ENCODE results near the gene FAM120C.
A peak's percentile ranks its signal among the peaks of the same experiment; 100 is the strongest.

Gene FAM120C

GRCh38 chrX:54064564-54064963 is 118.5 kb downstream of the FAM120C start:
- Histone ChIP-seq H3K9ac (no peak overlapping the region), H3K4me3 (no peak overlapping the region), H3K4me1 (peaks cover 0 to 10% (median 0%) of the 10 kb centered on the region in 10 experiments; a peak in 4 of 20 replicates), H3K27me3 (peaks cover 35 to 63% (median 45%) of the 10 kb centered on the region in 11 experiments), H3K36me3 (no peaks in the 10 kb centered on the region), H3K27ac (no peak overlapping the region), H3K9me3 (replicated peaks in 1 of 11) (no peaks in the 10 kb centered on the region; a peak in 2 of 22 replicates), H3K4me2 (no peak overlapping the region), H4K20me1 (no peaks in the 10 kb centered on the region; a peak in 1 of 22 replicates)
- TF ChIP-seq Cebpa-rat (IDR thresholded peaks at IDR 0.05) = no peak

DNA sequence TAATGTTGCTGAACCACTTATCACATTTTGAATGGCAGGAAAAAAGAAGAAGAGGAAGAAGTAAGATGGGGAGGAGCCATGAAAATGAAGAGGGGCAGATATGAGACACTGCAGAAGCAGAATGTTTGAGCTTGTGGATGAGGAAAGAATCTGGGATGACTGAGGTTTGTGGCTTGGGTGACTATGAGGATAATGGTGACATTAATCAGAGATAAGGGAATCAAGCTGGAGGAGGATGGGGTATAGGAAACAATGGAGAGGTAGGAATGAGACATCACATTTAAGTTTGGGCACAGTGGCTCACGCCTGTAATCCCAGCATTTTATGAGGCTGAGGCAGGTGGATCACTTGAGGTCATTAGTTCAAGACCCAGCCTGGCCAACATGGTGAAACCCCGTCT is 119.7 kb downstream of the FAM120C start:
- Histone ChIP-seq H3K4me2 (no peak overlapping the region), H3K36me3 (no peaks in the 10 kb centered on the region), H4K20me1 (no peaks in the 10 kb centered on the region), H3K27ac (no peak overlapping the region), H3K4me3 (no peak overlapping the region), H3K27me3 (peaks cover 24 to 59% (median 38%) of the 10 kb centered on the region in 11 experiments), H3K9me3 (replicated peaks in 1 of 11) (no peaks in the 10 kb centered on the region; a peak in 2 of 22 replicates), H3K4me1 (peaks cover 0 to 10% (median 0%) of the 10 kb centered on the region in 10 experiments; a peak in 4 of 20 replicates), H3K9ac (no peak overlapping the region)
- TF ChIP-seq Cebpa-rat (IDR thresholded peaks at IDR 0.05) = no peak

DNA sequence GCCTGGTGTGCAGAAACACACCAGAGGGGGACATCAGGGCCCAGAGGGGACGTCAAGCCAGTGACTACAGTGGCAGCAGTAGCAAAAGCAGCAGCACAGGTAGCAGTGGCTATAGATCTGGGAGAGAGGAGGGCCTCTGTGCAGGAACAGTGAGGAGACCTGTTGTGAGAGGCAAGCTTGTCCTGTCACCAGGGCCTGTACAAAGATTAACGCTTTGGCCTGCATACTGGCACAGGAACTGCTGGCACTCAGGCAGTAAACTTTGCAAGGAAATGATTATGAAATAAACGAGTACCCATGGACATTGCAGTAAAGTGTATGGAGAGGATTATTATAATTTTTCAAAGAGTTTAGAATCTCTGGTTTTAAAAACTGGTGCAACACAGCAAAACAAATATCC is 133.3 kb downstream of the FAM120C start:
- no peak overlapping the region for H3K9ac ChIP-seq
- no peak overlapping the region for H3K4me2 ChIP-seq
- H3K9me3 ChIP-seq (replicated peaks in 1 of 11) = no peaks in the 10 kb centered on the region
- H4K20me1 ChIP-seq = no peaks in the 10 kb centered on the region; a peak in 1 of 22 replicates
- TF ChIP-seq Cebpa-rat (IDR thresholded peaks at IDR 0.05) = no peak
- H3K36me3 ChIP-seq = no peaks in the 10 kb centered on the region
- H3K4me3 ChIP-seq = no peak overlapping the region
- H3K4me1 ChIP-seq = peaks cover 0 to 13% (median 10%) of the 10 kb centered on the region in 10 experiments; a peak in 14 of 20 replicates
- H3K27me3 ChIP-seq = peaks cover 46 to 90% (median 71%) of the 10 kb centered on the region in 11 experiments
- H3K27ac ChIP-seq = no peak overlapping the region

- Histone ChIP-seq H3K27me3 (peaks cover 34 to 78% (median 59%) of the 10 kb centered on the region in 11 experiments), H3K9me3 (replicated peaks in 1 of 11) (peaks cover 0 to 13% (median 9%) of the 10 kb centered on the region in 11 experiments; a peak in 12 of 22 replicates), H3K36me3 (no peaks in the 10 kb centered on the region), H4K20me1 (no peaks in the 10 kb centered on the region; a peak in 1 of 22 replicates), H3K4me3 (no peak overlapping the region), H3K4me1 (peaks cover 0 to 13% (median 10%) of the 10 kb centered on the region in 10 experiments; a peak in 14 of 20 replicates), H3K9ac (no peak overlapping the region), H3K27ac (no peak overlapping the region), H3K4me2 (no peak overlapping the region)
- no peak for TF ChIP-seq Cebpa-rat (IDR thresholded peaks at IDR 0.05)
Measured at GRCh38 chrX:54048412-54048811, 134.6 kb downstream of the FAM120C start.

DNA sequence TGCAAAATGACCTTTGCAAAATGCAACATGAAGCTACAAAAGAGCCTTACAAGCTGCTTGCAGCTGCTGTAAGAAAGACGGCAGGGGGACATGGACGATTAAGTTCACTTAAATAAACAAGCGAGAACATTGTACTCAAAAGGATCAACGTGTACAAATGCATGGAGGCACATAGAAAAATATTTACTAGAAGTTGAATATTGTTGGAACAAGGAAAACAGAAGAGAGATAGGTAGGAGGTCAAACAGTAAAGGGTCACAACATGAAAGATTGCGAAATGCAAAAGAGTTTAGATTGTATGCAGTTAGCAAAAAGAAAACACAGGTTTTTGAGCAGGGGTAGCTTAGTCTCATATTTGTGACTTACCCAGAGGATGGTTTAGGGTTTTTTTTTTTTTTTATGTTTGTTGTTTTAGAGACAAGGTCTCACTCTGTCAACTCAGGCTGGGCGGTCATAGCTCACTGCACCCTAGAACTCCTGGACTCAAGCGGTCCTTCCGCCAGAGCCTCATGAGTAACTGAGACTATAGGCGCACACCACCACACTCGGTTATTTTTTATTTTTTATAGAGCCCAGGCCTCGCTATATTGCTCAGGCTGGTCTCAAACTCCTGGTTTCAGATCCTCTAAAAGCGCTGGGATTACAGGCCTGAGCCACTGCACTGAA is 137.4 kb downstream of the FAM120C start:
- peak overlapping the region in 7 of 11 experiments; percentile 87 to 97 (median 96); a peak in 8 of 22 replicates for H3K27ac ChIP-seq
- H3K27me3 ChIP-seq = peaks cover 31 to 78% (median 51%) of the 10 kb centered on the region in 11 experiments
- 0 out of 20 replicates have a peak overlapping the region, but pooled peaks of 1 of the 10 experiments have one; percentile 76 for H3K4me3 ChIP-seq
- H3K9ac ChIP-seq = peak overlapping the region in 1 of 11 experiments; percentile 96; a peak in 4 of 22 replicates
- peaks cover 0 to 14% (median 11%) of the 10 kb centered on the region in 11 experiments; a peak in 12 of 22 replicates for H3K9me3 ChIP-seq (replicated peaks in 1 of 11)
- H4K20me1 ChIP-seq = peaks cover 0 to 4% (median 0%) of the 10 kb centered on the region in 11 experiments; a peak in 5 of 22 replicates
- peaks cover 3 to 17% (median 12%) of the 10 kb centered on the region in 11 experiments; a peak in 18 of 22 replicates for H3K36me3 ChIP-seq
- H3K4me1 ChIP-seq = peaks cover 0 to 19% (median 14%) of the 10 kb centered on the region in 10 experiments; a peak in 16 of 20 replicates
- peak in 2 of 11 experiments; percentile 7 to 29; a peak in 1 of 22 replicates for TF ChIP-seq Cebpa-rat (IDR thresholded peaks at IDR 0.05)
- H3K4me2 ChIP-seq = peak overlapping the region; percentile 41 to 79 (median 67); a peak in 21 of 22 replicates

DNA sequence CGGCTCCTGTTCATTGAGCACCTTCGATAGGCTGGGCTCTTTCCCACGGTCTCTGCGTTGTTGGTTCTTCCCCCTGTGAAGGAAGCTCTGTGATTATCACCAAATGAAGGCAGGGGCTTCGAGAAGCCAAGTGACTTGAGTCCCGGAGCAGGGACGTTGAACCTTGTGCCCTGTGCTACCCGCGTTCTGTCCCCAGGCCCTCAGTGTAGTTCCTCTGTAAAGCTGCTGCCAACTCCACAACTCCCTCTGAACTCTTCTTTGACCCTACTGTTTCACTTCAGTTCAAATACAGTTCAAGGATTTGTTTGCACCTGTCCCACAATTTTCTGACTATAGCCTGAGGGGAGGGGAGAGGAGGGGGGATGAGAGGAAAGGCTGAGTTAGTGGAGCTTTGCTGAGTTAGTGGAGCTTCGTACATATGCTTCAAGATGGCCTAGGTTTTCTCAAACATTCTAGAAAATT is 138.1 kb downstream of the FAM120C start:
- Histone ChIP-seq H3K4me2 (peak overlapping the region; percentile 41 to 79 (median 67)), H3K27me3 (peaks cover 39 to 79% (median 51%) of the 10 kb centered on the region in 11 experiments), H4K20me1 (peaks cover 0 to 4% (median 0%) of the 10 kb centered on the region in 11 experiments; a peak in 5 of 22 replicates), H3K9ac (peak overlapping the region; percentile 87 to 99 (median 96)), H3K36me3 (peaks cover 11 to 25% (median 20%) of the 10 kb centered on the region in 11 experiments; a peak in 21 of 22 replicates), H3K9me3 (replicated peaks in 1 of 11) (peaks cover 0 to 14% (median 11%) of the 10 kb centered on the region in 11 experiments; a peak in 12 of 22 replicates), H3K4me1 (peaks cover 0 to 19% (median 14%) of the 10 kb centered on the region in 10 experiments; a peak in 16 of 20 replicates), H3K4me3 (peak overlapping the region; percentile 64 to 81 (median 76)), H3K27ac (peak overlapping the region; percentile 87 to 98 (median 96))
- TF ChIP-seq Cebpa-rat (IDR thresholded peaks at IDR 0.05) = no peak

DNA sequence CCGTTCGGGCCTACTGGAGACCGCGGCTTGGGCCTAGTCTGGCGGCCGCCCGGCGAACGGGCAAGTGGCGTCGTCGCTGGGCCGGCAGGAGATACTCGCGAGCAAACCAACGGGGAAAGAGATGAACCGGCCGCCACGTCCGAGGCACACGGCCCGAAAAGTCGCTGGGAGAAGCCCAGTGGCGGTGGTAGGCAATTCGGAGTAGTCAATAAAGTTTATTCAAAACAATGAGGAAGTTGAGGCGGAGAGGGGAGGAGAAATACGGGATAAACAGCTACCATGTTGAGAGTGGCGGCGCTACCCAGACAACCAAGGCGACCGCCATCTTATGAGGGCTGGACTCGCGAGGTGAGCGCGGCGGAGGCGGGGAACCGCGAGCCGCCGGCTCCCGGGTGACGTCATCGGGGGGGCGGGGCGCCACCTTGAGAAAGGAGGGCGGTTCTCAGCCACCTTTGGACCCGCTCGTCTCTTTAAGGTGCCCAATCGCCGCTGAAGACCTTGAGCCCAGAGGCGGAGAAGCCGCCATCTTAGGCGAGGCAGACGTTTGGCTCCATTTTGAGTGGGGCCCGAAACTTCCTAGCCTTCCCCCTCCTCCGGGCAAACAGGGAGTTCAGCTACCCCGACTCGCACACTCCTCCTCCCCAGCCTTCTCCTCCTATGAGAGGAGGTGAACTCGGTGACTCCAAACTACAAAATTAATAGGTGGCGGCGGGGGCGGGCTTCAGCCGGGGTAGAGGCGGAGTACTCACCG is 138.8 kb downstream of the FAM120C start, which contains the start of gene PHF8:
Gene PHF8 (minus strand): TSS at position 348 of the 751 bp plus-strand sequence. CDS start 1,745 bp downstream, outside the sequence.
- H3K36me3 ChIP-seq = peaks cover 12 to 31% (median 22%) of the 10 kb centered on the region in 11 experiments; a peak in 21 of 22 replicates
- H3K4me3 ChIP-seq = peak within 1 kb of the TSS; percentile 64 to 81 (median 76)
- H3K4me1 ChIP-seq = peaks cover 0 to 19% (median 14%) of the 10 kb centered on the region in 10 experiments; a peak in 16 of 20 replicates
- H3K9me3 ChIP-seq (replicated peaks in 1 of 11) = peaks cover 0 to 14% (median 11%) of the 10 kb centered on the region in 11 experiments; a peak in 12 of 22 replicates
- peak within 1 kb of the TSS; percentile 67 to 86 (median 76) for H3K4me2 ChIP-seq
- peak within 1 kb of the TSS; percentile 87 to 99 (median 96) for H3K9ac ChIP-seq
- peaks cover 37 to 78% (median 51%) of the 10 kb centered on the region in 11 experiments for H3K27me3 ChIP-seq
- no peak; a peak in 1 of 22 replicates for TF ChIP-seq Cebpa-rat (IDR thresholded peaks at IDR 0.05)
- peaks cover 0 to 4% (median 0%) of the 10 kb centered on the region in 11 experiments; a peak in 5 of 22 replicates for H4K20me1 ChIP-seq
- H3K27ac ChIP-seq = peak within 1 kb of the TSS; percentile 87 to 98 (median 96)

DNA sequence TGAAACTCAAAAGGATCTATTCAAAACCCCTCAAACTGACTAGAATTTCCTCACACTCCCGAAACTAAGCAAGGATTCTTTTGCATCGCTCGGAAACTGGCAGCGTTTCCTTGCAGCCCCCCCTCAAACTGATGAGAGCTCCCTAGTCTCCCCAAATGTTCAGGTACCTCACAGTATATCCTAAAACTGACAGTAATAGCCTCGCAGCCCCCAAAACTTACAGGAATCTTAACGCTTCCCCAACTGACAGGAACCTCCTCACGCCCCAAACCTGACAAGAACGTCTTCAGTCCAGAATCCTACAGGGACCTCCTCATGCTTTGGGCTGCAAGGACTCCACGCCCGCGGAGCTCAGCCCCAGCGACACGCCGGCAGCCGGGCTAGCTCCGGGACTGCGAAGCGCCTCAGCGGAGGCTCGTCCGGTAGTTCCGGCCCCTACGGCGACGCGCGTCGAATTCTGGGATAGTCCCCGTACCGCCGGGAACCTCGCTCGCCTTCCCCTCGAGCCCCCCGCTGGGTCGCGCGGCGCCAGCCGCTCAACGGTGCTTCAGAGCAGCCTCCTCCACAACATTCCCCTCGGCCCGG is 139.4 kb downstream of the FAM120C start:
- peak overlapping the region; percentile 87 to 98 (median 96) for H3K27ac ChIP-seq
- peak overlapping the region; percentile 87 to 99 (median 96) for H3K9ac ChIP-seq
- peak overlapping the region; percentile 64 to 81 (median 76) for H3K4me3 ChIP-seq
- peaks cover 37 to 78% (median 51%) of the 10 kb centered on the region in 11 experiments for H3K27me3 ChIP-seq
- no peak for TF ChIP-seq Cebpa-rat (IDR thresholded peaks at IDR 0.05)
- H3K4me2 ChIP-seq = peak overlapping the region; percentile 67 to 86 (median 76)
- H3K4me1 ChIP-seq = peaks cover 0 to 19% (median 14%) of the 10 kb centered on the region in 10 experiments; a peak in 16 of 20 replicates
- peaks cover 12 to 38% (median 25%) of the 10 kb centered on the region in 11 experiments; a peak in 21 of 22 replicates for H3K36me3 ChIP-seq
- H4K20me1 ChIP-seq = peaks cover 0 to 4% (median 0%) of the 10 kb centered on the region in 11 experiments; a peak in 5 of 22 replicates
- peaks cover 0 to 14% (median 11%) of the 10 kb centered on the region in 11 experiments; a peak in 12 of 22 replicates for H3K9me3 ChIP-seq (replicated peaks in 1 of 11)
